Neutrophil (primary cell): ENCODE measurements around the gene TMEM170A.
"Not testable (repeated sequence)": the region's sequence is repeated elsewhere in the genome, so short reads cannot be mapped to it uniquely, and the experiment has no call there.

Source experiments
- H3K27ac ChIP-seq: fragments of 200-600 bp; sonication (generic); 2 replicates; pipeline ENCODE4 v1.5.1; 2016; ENCODE audit warnings: mild to moderate bottlenecking, moderate library complexity
- H3K27me3 ChIP-seq: fragments of 200-600 bp; sonication (generic); 2 replicates; pipeline ENCODE4 v1.6.0; 2016; ENCODE audit warnings: mild to moderate bottlenecking
- H3K36me3 ChIP-seq: fragments of 200-600 bp; sonication (generic); 2 replicates; pipeline ENCODE4 v1.5.1; 2017
- H3K4me1 ChIP-seq, 2 experiments: fragments of 200-600 bp in 1 of 2; sonication (generic) in 1 of 2; 1 replicate in 1 of 2; 2 replicates in 1 of 2; pipeline versions ENCODE4 v1.5.1 to v1.6.1; 2013 to 2016; ENCODE audit warnings: low read depth in 1 of 2, low read length in 1 of 2, mild to moderate bottlenecking in 1 of 2, moderate library complexity in 1 of 2; ENCODE audit not compliant: control insufficient read depth in 1 of 2, insufficient read depth in 1 of 2
- H3K4me3 ChIP-seq, 2 experiments: fragments of 200-600 bp in 1 of 2; sonication (generic) in 1 of 2; 1 replicate in 1 of 2; 2 replicates in 1 of 2; pipeline ENCODE4 v1.5.1; 2013 to 2016; ENCODE audit warnings: low read depth in 1 of 2, low read length in 1 of 2, mild to moderate bottlenecking in 1 of 2, moderate library complexity in 1 of 2
- H3K9me3 ChIP-seq: fragments of 200-600 bp; sonication (generic); 2 replicates; pipeline ENCODE4 v1.5.1; 2016
- CTCF ChIP-seq: fragments of 200-600 bp; sonication (generic); IDR thresholded peaks from 2 replicates; pipeline ENCODE4 v1.5.1; 2016; ENCODE audit warnings: antibody characterized with exemption

The TMEM170A gene

DNA sequence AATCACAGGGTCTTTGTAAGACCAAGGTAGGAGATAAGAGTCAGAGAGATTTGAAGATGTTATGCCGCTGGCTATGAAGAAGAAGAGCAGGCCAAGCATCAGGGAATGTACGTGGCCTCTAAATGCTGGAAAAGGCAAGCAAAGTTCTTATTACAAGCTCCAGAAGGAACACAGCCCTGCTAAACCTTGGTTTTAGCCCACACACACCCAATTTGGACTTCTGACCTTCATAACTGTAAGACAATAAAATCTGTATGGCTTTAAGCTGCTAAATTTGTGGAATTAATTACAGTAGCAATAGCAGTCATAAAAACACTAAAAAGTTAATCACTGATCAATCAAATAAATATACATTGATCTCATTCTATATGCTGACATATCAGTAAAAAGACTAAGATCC is 6.0 kb downstream of the TMEM170A start:
- Histone ChIP-seq H3K9me3 (no peaks in the 10 kb centered on the region), H3K4me3 (no peak overlapping the region), H3K27me3 (no peaks in the 10 kb centered on the region), H3K27ac (no peak overlapping the region), H3K4me1 (peaks cover 6 to 8% of the 10 kb centered on the region in 2 experiments), H3K36me3 (no peaks in the 10 kb centered on the region)
- TF ChIP-seq CTCF: no peak

DNA sequence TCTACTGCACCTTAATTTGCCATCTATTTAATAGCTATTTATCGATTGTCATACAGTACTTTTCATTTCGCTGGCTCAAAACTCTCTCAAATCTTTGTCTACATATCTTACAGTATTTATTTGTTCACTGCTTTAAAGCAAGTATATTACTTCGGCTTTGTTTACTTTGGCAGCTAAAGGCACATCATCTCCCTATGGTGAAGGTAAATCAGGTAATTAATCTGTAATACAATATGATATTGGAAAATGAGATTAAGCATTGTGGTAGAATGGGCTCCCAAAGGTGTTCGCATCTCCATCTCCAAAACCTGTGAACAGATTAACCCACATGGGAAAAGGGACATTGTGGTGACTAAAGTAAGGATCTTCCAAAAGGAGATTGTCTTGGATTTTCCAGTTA is 6.5 kb downstream of the TMEM170A start:
- no peaks in the 10 kb centered on the region for H3K9me3 ChIP-seq

GRCh38 chr16:75457485-75458021 is 6.9 kb downstream of the TMEM170A start:
- Histone ChIP-seq H3K9me3 (no peaks in the 10 kb centered on the region), H3K36me3 (no peaks in the 10 kb centered on the region), H3K4me3 (no peak overlapping the region), H3K4me1 (peaks cover 0 to under 1% of the 10 kb centered on the region in 2 experiments), H3K27me3 (no peaks in the 10 kb centered on the region), H3K27ac (no peak overlapping the region)
- no peak for TF ChIP-seq CTCF

More for the DNA sequence above, 6.5 kb downstream of the TMEM170A start:
- no peaks in the 10 kb centered on the region for H3K27me3 ChIP-seq
- peaks cover 2 to 5% of the 10 kb centered on the region in 2 experiments for H3K4me1 ChIP-seq
- H3K4me3 ChIP-seq: no peak overlapping the region
- no peak for TF ChIP-seq CTCF
- no peaks in the 10 kb centered on the region for H3K36me3 ChIP-seq
- no peak overlapping the region for H3K27ac ChIP-seq

GRCh38 chr16:75456971-75457370 is 7.5 kb downstream of the TMEM170A start:
- Histone ChIP-seq H3K36me3 (no peaks in the 10 kb centered on the region), H3K27ac (no peak overlapping the region), H3K9me3 (no peaks in the 10 kb centered on the region), H3K4me1 (no peaks in the 10 kb centered on the region), H3K27me3 (no peaks in the 10 kb centered on the region), H3K4me3 (no peak overlapping the region)
- no peak for TF ChIP-seq CTCF

DNA sequence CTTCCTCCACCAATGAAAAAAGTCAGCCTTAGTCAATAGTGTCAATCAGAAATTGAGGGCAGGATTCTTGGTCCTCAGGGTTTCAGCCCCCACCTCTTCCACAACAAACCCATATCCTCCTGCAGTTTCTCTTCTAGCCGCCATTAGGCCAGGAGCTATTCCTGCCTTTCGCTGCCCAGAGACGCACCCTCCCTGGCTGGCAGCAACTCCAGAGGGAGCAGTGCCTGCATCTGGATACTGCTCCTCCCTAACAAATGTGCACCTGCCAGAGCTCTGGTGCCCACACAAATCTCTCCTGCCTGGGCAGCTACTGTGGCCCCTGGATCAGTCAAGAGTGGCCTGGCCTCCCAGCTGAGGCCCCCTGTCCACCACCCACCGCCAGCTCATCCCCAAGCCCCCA is 8.0 kb downstream of the TMEM170A start:
- not testable (repeated sequence) for H3K36me3 ChIP-seq, H3K27ac ChIP-seq, H3K4me3 ChIP-seq, H3K27me3 ChIP-seq, H3K4me1 ChIP-seq, H3K9me3 ChIP-seq

GRCh38 chr16:75455677-75456076 is 8.8 kb downstream of the TMEM170A start:
- TF ChIP-seq CTCF: no peak
- Histone ChIP-seq H3K4me3 (no peak overlapping the region), H3K27me3 (no peaks in the 10 kb centered on the region), H3K4me1 (no peaks in the 10 kb centered on the region), H3K9me3 (no peaks in the 10 kb centered on the region), H3K27ac (no peak overlapping the region), H3K36me3 (peaks cover 9% of the 10 kb centered on the region)
